Measurements from ENCODE around the gene YAP1.

DNA sequence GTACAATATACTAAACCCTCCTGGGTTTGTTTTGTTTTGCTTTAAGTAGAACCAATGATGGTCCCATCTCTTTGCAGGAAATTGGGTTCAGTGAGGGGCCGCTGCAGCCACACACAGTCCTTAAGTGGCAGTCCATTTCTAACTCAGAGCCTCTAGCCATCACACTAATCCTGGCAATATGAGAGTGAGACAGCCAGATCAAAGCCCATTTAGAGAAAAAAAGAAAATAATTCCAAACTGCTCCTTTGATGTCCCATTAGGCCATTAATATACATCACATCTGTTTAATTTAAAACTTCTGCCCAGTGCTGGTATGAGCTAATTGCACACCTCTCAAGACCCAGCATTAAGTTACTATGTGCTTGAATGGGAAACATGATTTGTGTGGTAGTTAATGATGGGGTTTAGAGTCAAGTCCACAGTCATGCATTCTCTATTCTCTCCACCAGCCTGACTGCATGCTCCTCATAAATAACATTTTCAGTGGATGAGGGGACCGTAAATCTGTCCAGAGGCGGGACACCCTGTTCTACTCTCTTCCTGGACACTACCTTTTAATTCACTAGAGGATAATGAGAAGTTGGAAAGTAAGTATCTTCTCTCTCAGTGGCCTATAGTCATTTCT, 153.2 kb downstream of the YAP1 start:
- no peak for TF ChIP-seq POLR2AphosphoS5 (IDR thresholded peaks at IDR 0.05)
- no peak for TF ChIP-seq RAD21 (conservative IDR thresholded peaks at IDR 0.05)
- no peak for TF ChIP-seq SMC3 (conservative IDR thresholded peaks at IDR 0.05; ENCODE audit: poor library complexity)
